Upper lobe of left lung (tissue), 6 donors: ENCODE measurements around the gene UAP1. TPM values are rescaled to one million over a fixed set of nuclear protein-coding genes. Genes with fewer than 3 reads are reported as not detected.

Experiments used
- ATAC-seq, 2 donors: fragments of 200-7000 bp; cut with Tn5 transposase; one replicate each; pipeline ENCODE4 v1.9.1; 2022; ENCODE audit warnings: mild to moderate bottlenecking in 2 of 2, moderate library complexity in 2 of 2; ENCODE audit not compliant: low FRiP score in 2 of 2
- DNase-seq, 2 donors: peaks; one replicate each; pipeline ENCODE4 v3.0.0-alpha.2; 2019 to 2020
- H3K27ac ChIP-seq, 4 donors: fragments of 200-600 bp; sonication (generic); one replicate each; pipeline ENCODE4 v1.5.1; 2016 to 2019
- H3K27me3 ChIP-seq, 4 donors: fragments of 200-600 bp; sonication (generic); one replicate each; pipeline ENCODE4 v1.5.1; 2017 to 2019
- H3K36me3 ChIP-seq, 4 donors: fragments of 200-600 bp; sonication (generic); one replicate each; pipeline ENCODE4 v1.5.1; 2016 to 2019
- H3K4me1 ChIP-seq, 4 donors: fragments of 200-600 bp; sonication (generic); one replicate each; pipeline ENCODE4 v1.5.1; 2018 to 2019
- H3K4me3 ChIP-seq, 4 donors: fragments of 200-600 bp; sonication (generic); one replicate each; pipeline ENCODE4 v1.5.1; 2017 to 2019; ENCODE audit warnings: mild to moderate bottlenecking in 2 of 4, moderate library complexity in 1 of 4
- H3K9me3 ChIP-seq, 4 donors: fragments of 200-600 bp; sonication (generic); one replicate each; pipeline ENCODE4 v1.5.1; 2018 to 2019
- CTCF ChIP-seq, 6 experiments: fragments of 450-650 bp in 4 of 6; fragments of 200-600 bp in 2 of 6; sonication (generic) in 2 of 6; IDR thresholded peaks; one replicate each; pipeline ENCODE4 v1.5.1; 2016 to 2019; ENCODE audit warnings: antibody characterized with exemption in 6 of 6
- EP300 ChIP-seq, 4 donors: sonication (generic); formaldehyde crosslinking; IDR thresholded peaks; one replicate each; pipeline ENCODE4 v1.5.1; 2017; ENCODE audit warnings: antibody characterized with exemption in 4 of 4, control low read depth in 2 of 4
- POLR2A ChIP-seq, 4 donors: fragments of 450-650 bp; IDR thresholded peaks; one replicate each; pipeline ENCODE4 v1.5.1; 2016 to 2017; ENCODE audit warnings: antibody characterized with exemption in 4 of 4, mild to moderate bottlenecking in 2 of 4
- POLR2AphosphoS5 ChIP-seq, 2 donors: sonication (generic); formaldehyde crosslinking; IDR thresholded peaks; one replicate each; pipeline ENCODE4 v1.5.1; 2017; ENCODE audit warnings: antibody characterized with exemption in 2 of 2
- WGBS, 2 donors: methylation state at CpG; one replicate each; pipeline ENCODE4 v1.1.5; 2017 to 2018; 5-methylcytosine and 5-hydroxymethylcytosine counted together
- total RNA-seq, 6 donors: library from RNA; depleted of rRNA in 4 of 6; stranded (reverse); fragments of >200 nt in 4 of 6; gene quantifications; one replicate each; pipeline versions ENCODE4 v1.1.0 to v1.2.1, GENCODE V29; 2016 to 2021
- donor health status: DM: no; HTN: no; CAD: no; lungs with moderate emphysema.
- donor health status: DM: no; HTN: yes; CAD: no; lungs with severe emphysema.

Gene UAP1
- total RNA-seq, 6 donors from 2014 or later = 12.6 to 69.0 (median 35.2) TPM

- no peaks in the 10 kb centered on the region for H3K27me3 ChIP-seq
- ATAC-seq (no peak), DNase-seq (no peak)
- TF ChIP-seq POLR2A (IDR thresholded peaks at IDR 0.05) (no peak), POLR2AphosphoS5 (IDR thresholded peaks at IDR 0.05) (no peak), EP300 (IDR thresholded peaks at IDR 0.05) (no peak), CTCF (IDR thresholded peaks at IDR 0.05) (no peak)
- no peaks in the 10 kb centered on the region for H3K36me3 ChIP-seq
- WGBS, 2 donors = 96% methylated on average over 1 of the region's 1 CpG
- peaks cover 4 to 14% (median 12%) of the 10 kb centered on the region in 4 donors for H3K9me3 ChIP-seq
- no peak overlapping the region for H3K4me3 ChIP-seq
- H3K4me1 ChIP-seq = peaks cover 2 to 14% (median 8%) of the 10 kb centered on the region in 4 donors
- H3K27ac ChIP-seq = no peak overlapping the region
These were observed 55.3 kb downstream of the UAP1 start for GRCh38 chr1:162616848-162617247.

DNA sequence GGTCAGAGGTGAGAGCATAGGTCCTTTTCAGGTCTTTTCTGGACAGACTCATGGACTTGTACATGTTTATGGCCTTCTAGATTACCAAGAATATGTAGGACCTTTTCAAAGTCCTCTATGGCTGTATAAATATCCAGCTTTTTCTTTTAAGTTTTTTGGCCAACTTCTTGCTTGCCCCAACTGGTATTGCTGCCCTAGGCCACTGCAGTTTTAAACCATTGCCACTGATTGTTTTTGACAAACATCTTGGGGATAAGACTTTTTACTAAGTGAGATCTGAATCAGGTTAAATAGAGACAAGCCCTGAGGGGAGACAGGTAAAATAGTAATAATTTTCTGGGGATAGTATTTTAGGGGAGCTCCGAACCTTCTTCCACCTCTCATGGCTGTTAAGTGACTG, 56.0 kb downstream of the UAP1 start:
- 94 to 97% methylated on average over 1 of the region's 1 CpG for WGBS, 2 donors
- H3K9me3 ChIP-seq = peaks cover 4 to 14% (median 12%) of the 10 kb centered on the region in 4 donors
- DNase-seq (no peak), ATAC-seq (no peak)
- H3K36me3 ChIP-seq = no peaks in the 10 kb centered on the region
- no peak overlapping the region for H3K4me3 ChIP-seq
- no peak overlapping the region for H3K27ac ChIP-seq
- H3K27me3 ChIP-seq = no peaks in the 10 kb centered on the region
- H3K4me1 ChIP-seq = peaks cover 2 to 14% (median 8%) of the 10 kb centered on the region in 4 donors
- TF ChIP-seq EP300 (IDR thresholded peaks at IDR 0.05) = no peak
- no peak for TF ChIP-seq POLR2AphosphoS5 (IDR thresholded peaks at IDR 0.05)
- no peak for TF ChIP-seq POLR2A (IDR thresholded peaks at IDR 0.05)
- TF ChIP-seq CTCF (IDR thresholded peaks at IDR 0.05) = no peak

DNA sequence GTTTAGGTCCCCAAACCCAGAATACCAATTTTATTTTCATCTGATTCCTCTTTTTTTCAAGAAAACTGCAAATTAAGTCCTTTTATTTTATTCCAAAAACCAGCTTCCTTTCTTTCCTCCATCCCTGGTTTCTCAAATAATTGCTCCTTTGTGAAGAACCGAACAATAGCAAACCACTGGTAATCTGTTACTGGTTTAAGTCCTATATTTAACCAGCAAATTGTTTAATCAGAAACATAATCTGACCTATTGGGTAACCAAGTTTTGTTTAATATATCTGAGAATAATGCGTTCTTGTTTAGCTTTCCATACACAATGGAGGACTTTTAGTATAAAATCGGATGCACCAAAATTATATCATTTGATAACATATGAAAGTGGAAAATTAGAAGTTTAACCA, 57.6 kb downstream of the UAP1 start:
- WGBS, 2 donors = 91 to 95% methylated on average over 3 of the region's 3 CpGs

GRCh38 chr1:162621256-162621655, 59.7 kb downstream of the UAP1 start:
- peaks cover 4 to 14% (median 12%) of the 10 kb centered on the region in 4 donors for H3K9me3 ChIP-seq
- no peak for DNase-seq

More for the DNA sequence above, 57.6 kb downstream of the UAP1 start:
- ATAC-seq (no peak), DNase-seq (no peak)
- Histone ChIP-seq H3K4me1 (peaks cover 0 to under 1% (median 0%) of the 10 kb centered on the region in 4 donors), H3K27me3 (no peaks in the 10 kb centered on the region), H3K36me3 (no peaks in the 10 kb centered on the region), H3K9me3 (peaks cover 4 to 14% (median 12%) of the 10 kb centered on the region in 4 donors), H3K27ac (no peak overlapping the region), H3K4me3 (no peak overlapping the region)
- TF ChIP-seq EP300 (IDR thresholded peaks at IDR 0.05) (no peak), CTCF (IDR thresholded peaks at IDR 0.05) (no peak), POLR2A (IDR thresholded peaks at IDR 0.05) (no peak), POLR2AphosphoS5 (IDR thresholded peaks at IDR 0.05) (no peak)

More at GRCh38 chr1:162621256-162621655, 59.7 kb downstream of the UAP1 start:
- no peaks in the 10 kb centered on the region for H3K36me3 ChIP-seq
- no peaks in the 10 kb centered on the region for H3K27me3 ChIP-seq
- H3K4me1 ChIP-seq = no peaks in the 10 kb centered on the region
- ATAC-seq = no peak
- no peak for TF ChIP-seq CTCF (IDR thresholded peaks at IDR 0.05)
- no peak for TF ChIP-seq POLR2A (IDR thresholded peaks at IDR 0.05)
- no peak for TF ChIP-seq EP300 (IDR thresholded peaks at IDR 0.05)
- TF ChIP-seq POLR2AphosphoS5 (IDR thresholded peaks at IDR 0.05) = no peak
- H3K4me3 ChIP-seq = no peak overlapping the region
- no peak overlapping the region for H3K27ac ChIP-seq
